PFSK-1 (cell line): ENCODE measurements around the gene ADAM12.

Experiments
- POLR2AphosphoS5 ChIP-seq: IDR thresholded peaks from 2 replicates; pipeline ENCODE4 v1.6.1; 2012; ENCODE audit warnings: low read depth, mild to moderate bottlenecking, control low read depth, low read length, moderate library complexity
- REST ChIP-seq, 2 experiments: IDR thresholded peaks; 2 replicates each; pipeline versions ENCODE4 v1.6.1 to v1.8.0; 2011 to 2012; ENCODE audit warnings: low read depth in 2 of 2, low read length in 2 of 2, control low read depth in 1 of 2, inconsistent platforms in 1 of 2, mild to moderate bottlenecking in 1 of 2, moderate library complexity in 1 of 2; ENCODE audit not compliant: insufficient read depth in 1 of 2
- SIN3A ChIP-seq: IDR thresholded peaks from 2 replicates; pipeline ENCODE4 v1.6.1; 2012; ENCODE audit warnings: mild to moderate bottlenecking, low read length, moderate library complexity, borderline replicate concordance; ENCODE audit not compliant: insufficient read depth

- TF ChIP-seq POLR2AphosphoS5, result no peak
- TF ChIP-seq REST (IDR thresholded peaks at IDR 0.05; ENCODE audit: insufficient read depth in 1 of 2, low read depth in 2 of 2, low read length in 2 of 2), result no peak
- no peak for TF ChIP-seq SIN3A
Observed at GRCh38 chr10:126097558-126098225, 290.6 kb downstream of the ADAM12 start.
